ENCODE data around the gene RNF225.
A peak's percentile ranks its signal among the peaks of the same experiment; 100 is the strongest.

DNA sequence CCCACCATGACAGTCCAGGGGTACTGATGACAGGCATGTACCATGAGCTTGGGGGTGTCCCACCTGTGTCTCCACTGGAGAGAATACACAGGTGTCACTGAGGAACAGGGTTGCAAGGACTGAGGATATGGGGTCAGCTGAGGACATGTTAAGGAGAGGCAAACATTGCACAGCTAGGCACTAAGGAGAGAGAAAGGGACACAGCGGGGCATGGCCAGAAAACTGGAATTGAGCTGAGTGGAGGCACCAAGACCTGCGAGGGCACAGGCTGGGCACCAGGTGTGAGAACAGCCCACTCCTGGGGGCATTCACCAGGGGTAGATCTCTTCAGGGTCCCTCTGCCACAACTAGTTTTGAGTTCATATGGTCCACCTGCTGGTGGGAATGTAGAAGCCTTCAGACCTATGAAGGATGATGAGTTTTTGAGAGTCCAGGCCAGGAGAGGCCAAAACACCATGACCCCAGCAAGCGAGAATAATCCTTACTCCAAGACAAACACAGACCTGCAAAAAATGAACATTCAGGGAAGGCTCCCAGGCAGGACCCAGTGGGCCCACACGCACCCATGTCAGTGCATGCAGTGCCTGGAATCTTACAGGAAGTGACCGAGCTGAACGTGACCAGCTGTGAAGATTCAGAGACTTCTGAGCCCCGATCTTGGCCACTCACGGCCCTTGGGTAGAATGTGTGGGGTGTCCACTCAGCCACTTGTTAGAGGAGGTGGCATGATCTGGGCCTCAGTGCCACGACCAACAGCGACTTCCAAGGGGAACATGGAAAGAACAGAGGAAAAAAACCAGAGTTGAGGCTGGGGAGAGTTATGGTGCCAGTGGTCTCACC is 11.6 kb downstream of the RNF225 start:
- TF ChIP-seq, protein P1, sequence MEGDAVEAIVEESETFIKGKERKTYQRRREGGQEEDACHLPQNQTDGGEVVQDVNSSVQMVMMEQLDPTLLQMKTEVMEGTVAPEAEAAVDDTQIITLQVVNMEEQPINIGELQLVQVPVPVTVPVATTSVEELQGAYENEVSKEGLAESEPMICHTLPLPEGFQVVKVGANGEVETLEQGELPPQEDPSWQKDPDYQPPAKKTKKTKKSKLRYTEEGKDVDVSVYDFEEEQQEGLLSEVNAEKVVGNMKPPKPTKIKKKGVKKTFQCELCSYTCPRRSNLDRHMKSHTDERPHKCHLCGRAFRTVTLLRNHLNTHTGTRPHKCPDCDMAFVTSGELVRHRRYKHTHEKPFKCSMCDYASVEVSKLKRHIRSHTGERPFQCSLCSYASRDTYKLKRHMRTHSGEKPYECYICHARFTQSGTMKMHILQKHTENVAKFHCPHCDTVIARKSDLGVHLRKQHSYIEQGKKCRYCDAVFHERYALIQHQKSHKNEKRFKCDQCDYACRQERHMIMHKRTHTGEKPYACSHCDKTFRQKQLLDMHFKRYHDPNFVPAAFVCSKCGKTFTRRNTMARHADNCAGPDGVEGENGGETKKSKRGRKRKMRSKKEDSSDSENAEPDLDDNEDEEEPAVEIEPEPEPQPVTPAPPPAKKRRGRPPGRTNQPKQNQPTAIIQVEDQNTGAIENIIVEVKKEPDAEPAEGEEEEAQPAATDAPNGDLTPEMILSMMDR (IDR thresholded peaks at IDR 0.05), result peak in 2 of 4 experiments; percentile 27 to 34
- TF ChIP-seq EP300 (IDR thresholded peaks at IDR 0.05) (no peak), POLR2A (IDR thresholded peaks at IDR 0.05) (no peak), POLR2AphosphoS5 (IDR thresholded peaks at IDR 0.05) (no peak)
